HepG2 (cell line): ENCODE measurements around the gene FOXN3. TPM values are rescaled to one million over a fixed set of nuclear protein-coding genes. Genes with fewer than 3 reads are reported as not detected.
A peak's percentile ranks its signal among the peaks of the same experiment; 100 is the strongest.

Experiments
- ATAC-seq: fragments of 200-7000 bp; cut with Tn5 transposase; 3 replicates; pipeline ENCODE4 v1.9.1; 2020; ENCODE audit warnings: mild to moderate bottlenecking, moderate library complexity
- BruUV-seq: library from RNA; stranded (reverse); fragments of 400-500 nt; replicated peaks from 2 replicates; lab custom pipeline; 2021; lab: Mats Ljungman, UMichigan
- CTCF ChIA-PET: fragments of 300-600 bp; formaldehyde crosslinking; extraction: SDS; loops from one replicate; lab custom pipeline; 2021; ENCODE audit warnings: low total read pairs, inconsistent platforms, low intra/inter-chr PET ratio; lab: Yijun Ruan, JAX
- POLR2A ChIA-PET: fragments of 350-600 bp; sonication (Branson Sonifier 250); formaldehyde crosslinking; loops from one replicate; lab custom pipeline; 2020; ENCODE audit warnings: antibody characterized with exemption, inconsistent platforms; lab: Yijun Ruan, JAX
- DNase-seq: peaks from one replicate; pipeline ENCODE4 v3.0.0-alpha.2; 2015; ENCODE audit warnings: low spot score
- FAIRE-seq: peaks from 3 replicates; lab custom pipeline; 2011; peaks lifted over from hg19 to GRCh38; lab: Jason Lieb, UNC
- H2AFZ ChIP-seq: one replicate; pipeline ENCODE4 v1.6.1; 2011; ENCODE audit warnings: low read length, inconsistent platforms
- H3K27ac ChIP-seq: fragments of 300-600 bp; 3 replicates; pipeline ENCODE4 v1.8.0; 2011; ENCODE audit warnings: mixed run types, mild to moderate bottlenecking, mixed read lengths, low read length, inconsistent platforms; ENCODE audit not compliant: insufficient read depth; ENCODE audit errors: extremely low read length
- H3K27me3 ChIP-seq, 2 experiments: fragments of 200-600 bp in 1 of 2; 2 replicates in 1 of 2; 3 replicates in 1 of 2; pipeline versions ENCODE4 v1.6.0 to v1.8.0; 2011; ENCODE audit warnings: low read length in 2 of 2, mild to moderate bottlenecking in 2 of 2, moderate library complexity in 2 of 2, inconsistent platforms in 1 of 2; ENCODE audit not compliant: insufficient read depth in 2 of 2, control insufficient read depth in 1 of 2
- H3K36me3 ChIP-seq, 2 experiments: fragments of 200-600 bp in 1 of 2; replicated peaks in 1 of 2; 2 replicates in 1 of 2; 3 replicates in 1 of 2; pipeline versions ENCODE4 v1.5.1 to v1.8.0; 2011; ENCODE audit warnings: low read length in 2 of 2, inconsistent platforms in 1 of 2; ENCODE audit not compliant: insufficient read depth in 2 of 2, control insufficient read depth in 1 of 2
- H3K4me1 ChIP-seq: 2 replicates; pipeline ENCODE4 v1.5.1; 2012; ENCODE audit warnings: low read length, inconsistent platforms; ENCODE audit not compliant: insufficient read depth
- H3K4me2 ChIP-seq: 2 replicates; pipeline ENCODE4 v1.6.0; 2011; ENCODE audit warnings: low read depth, low read length, inconsistent platforms
- H3K4me3 ChIP-seq, 3 experiments: fragments of 200-600 bp in 1 of 3; sonication (generic), shearing (Covaris generic) in 1 of 3; replicated peaks in 1 of 3; 2 replicates each; pipeline ENCODE4 v1.5.1; 2011 to 2016; ENCODE audit warnings: low read length in 3 of 3, inconsistent platforms in 2 of 3, low read depth in 2 of 3, mild to moderate bottlenecking in 2 of 3, control low read depth in 1 of 3, mixed read lengths in 1 of 3; ENCODE audit not compliant: insufficient read depth in 1 of 3
- H3K79me2 ChIP-seq: one replicate; pipeline ENCODE4 v1.6.1; 2011; ENCODE audit warnings: low read length, inconsistent platforms; ENCODE audit not compliant: insufficient read depth
- H3K9ac ChIP-seq: 2 replicates; pipeline ENCODE4 v1.6.0; 2011; ENCODE audit warnings: mild to moderate bottlenecking, low read depth, low read length, inconsistent platforms; ENCODE audit not compliant: insufficient read depth
- H3K9me3 ChIP-seq: 2 replicates; pipeline ENCODE4 v1.5.1; 2012; ENCODE audit warnings: mild to moderate bottlenecking, low read length
- H4K20me1 ChIP-seq: 2 replicates; pipeline ENCODE4 v1.6.0; 2011; ENCODE audit warnings: inconsistent platforms, mild to moderate bottlenecking, low read length, moderate library complexity; ENCODE audit not compliant: insufficient read depth
- BCL6 ChIP-seq: IDR thresholded peaks from 2 replicates; pipeline ENCODE4 v1.6.1; 2016; ENCODE audit warnings: missing genetic modification reagents, missing compliant biosample characterization
- BRCA1 ChIP-seq: sonication (generic); formaldehyde crosslinking; IDR thresholded peaks from 2 replicates; pipeline ENCODE4 v1.4.0; 2020; ENCODE audit warnings: missing genetic modification reagents
- CREM ChIP-seq, 2 experiments: sonication (generic) in 1 of 2; formaldehyde crosslinking in 1 of 2; IDR thresholded peaks; 2 replicates each; pipeline versions ENCODE4 v1.4.0 to v1.6.1; 2016 to 2020; ENCODE audit warnings: antibody characterized with exemption in 1 of 2, mild to moderate bottlenecking in 1 of 2, missing genetic modification reagents in 1 of 2
- E2F2 ChIP-seq: sonication (generic); formaldehyde crosslinking; IDR thresholded peaks from 2 replicates; pipeline ENCODE4 v1.4.0; 2020; ENCODE audit warnings: missing genetic modification reagents, borderline replicate concordance
- GTF3A ChIP-seq: sonication (generic); formaldehyde crosslinking; conservative IDR thresholded peaks from 2 replicates; pipeline ENCODE4 v1.4.0; 2020; ENCODE audit warnings: mild to moderate bottlenecking, missing genetic modification reagents
- MEIS1 ChIP-seq: sonication (generic); formaldehyde crosslinking; IDR thresholded peaks from 2 replicates; pipeline ENCODE4 v1.9.0; 2021; ENCODE audit warnings: mild to moderate bottlenecking, missing genetic modification reagents, moderate library complexity, borderline replicate concordance
- MTA3 ChIP-seq: sonication (generic); formaldehyde crosslinking; IDR thresholded peaks from 2 replicates; pipeline ENCODE4 v1.4.0; 2020; ENCODE audit warnings: missing genetic modification reagents
- PTBP1 ChIP-seq: fragments of 200-400 bp; formaldehyde crosslinking; IDR thresholded peaks from 2 replicates; pipeline ENCODE4 v1.6.1; 2018; ENCODE audit warnings: low read length, low read depth; ENCODE audit not compliant: poor library complexity, severe bottlenecking
- ZNF577 ChIP-seq: sonication (generic); formaldehyde crosslinking; IDR thresholded peaks from 2 replicates; pipeline ENCODE4 v1.4.0; 2020; ENCODE audit warnings: mild to moderate bottlenecking, low read depth, missing genetic modification reagents, borderline replicate concordance
- ZNF850 ChIP-seq: sonication (generic); formaldehyde crosslinking; conservative IDR thresholded peaks from 2 replicates; pipeline ENCODE4 v1.9.0; 2021; ENCODE audit warnings: mild to moderate bottlenecking, missing genetic modification reagents
- WGBS: methylation state at CpG from one replicate; pipeline ENCODE4 v1.1.6; 2017; ENCODE audit warnings: low lambda C conversion rate; 5-methylcytosine and 5-hydroxymethylcytosine counted together
- in situ Hi-C: cut with HindIII; loops from 2 replicates; pipeline ENCODE4 v1.10.0; 2017; ENCODE audit warnings: low pct_unique_long_range_greater_than_20kb; ENCODE audit not compliant: extremely low pct_ligation_motif_present
- intact Hi-C: fragments of 100-400 bp; cut with micrococcal nuclease; formaldehyde crosslinking; loops from one replicate; pipeline ENCODE4 v1.10.0; 2022; ENCODE audit not compliant: unreplicated experiment
- polyA plus RNA-seq, 8 experiments: library from polyadenylated mRNA; depleted of rRNA in 3 of 8; stranded (reverse) in 7 of 8; unstranded in 1 of 8; fragments of >200 nt; fragmentation: Illumina TruSeq in 4 of 8; extraction: Trizol in 4 of 8; gene quantifications; 2 replicates each; pipeline versions ENCODE4 v1.2.1 to v1.2.3, GENCODE V29; 2011 to 2016; ENCODE audit warnings: low read depth in 4 of 8, missing spikeins in 1 of 8, mixed read lengths in 1 of 8; ENCODE audit not compliant: insufficient read depth in 1 of 8
- total RNA-seq, 5 experiments: library from RNA; depleted of rRNA; stranded (reverse); fragments of >200 nt; fragmentation: Illumina TruSeq; extraction: Trizol; gene quantifications; 2 replicates each; pipeline ENCODE4 v1.2.3, GENCODE V29; 2016; ENCODE audit warnings: low read depth in 1 of 5
- TF ChIP-seq, protein P1 (sequence below): fragments of 450-650 bp; IDR thresholded peaks from 2 replicates; pipeline ENCODE4 v1.6.1; 2017
- TF ChIP-seq, protein P2 (sequence below): sonication (generic); formaldehyde crosslinking; IDR thresholded peaks from 2 replicates; pipeline ENCODE4 v1.4.0; 2020; ENCODE audit warnings: missing genetic modification reagents, borderline replicate concordance
- TF ChIP-seq, protein P3 (sequence below): sonication (generic); formaldehyde crosslinking; IDR thresholded peaks from 2 replicates; pipeline ENCODE4 v1.5.0; 2020; ENCODE audit warnings: missing genetic modification reagents, mild to moderate bottlenecking, borderline replicate concordance

FOXN3 gene
- total and polyA plus RNA-seq, 2 of the 13 experiments (the other 11 are each of a cell fraction or from before 2014, with no cell fraction given), result 32.4 to 70.2 TPM

GRCh38 chr14:89138846-89139245, 278.2 kb downstream of the FOXN3 start (continued):
- TF ChIP-seq, protein P1, sequence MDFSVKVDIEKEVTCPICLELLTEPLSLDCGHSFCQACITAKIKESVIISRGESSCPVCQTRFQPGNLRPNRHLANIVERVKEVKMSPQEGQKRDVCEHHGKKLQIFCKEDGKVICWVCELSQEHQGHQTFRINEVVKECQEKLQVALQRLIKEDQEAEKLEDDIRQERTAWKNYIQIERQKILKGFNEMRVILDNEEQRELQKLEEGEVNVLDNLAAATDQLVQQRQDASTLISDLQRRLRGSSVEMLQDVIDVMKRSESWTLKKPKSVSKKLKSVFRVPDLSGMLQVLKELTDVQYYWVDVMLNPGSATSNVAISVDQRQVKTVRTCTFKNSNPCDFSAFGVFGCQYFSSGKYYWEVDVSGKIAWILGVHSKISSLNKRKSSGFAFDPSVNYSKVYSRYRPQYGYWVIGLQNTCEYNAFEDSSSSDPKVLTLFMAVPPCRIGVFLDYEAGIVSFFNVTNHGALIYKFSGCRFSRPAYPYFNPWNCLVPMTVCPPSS, result no peak
- TF ChIP-seq MEIS1 (CRISPR knock-in tag) (no peak), ZNF850 (CRISPR knock-in tag) (no peak), E2F2 (CRISPR knock-in tag) (no peak), GTF3A (no peak)
- TF ChIP-seq, all 625 proteins: peak for 0

DNA sequence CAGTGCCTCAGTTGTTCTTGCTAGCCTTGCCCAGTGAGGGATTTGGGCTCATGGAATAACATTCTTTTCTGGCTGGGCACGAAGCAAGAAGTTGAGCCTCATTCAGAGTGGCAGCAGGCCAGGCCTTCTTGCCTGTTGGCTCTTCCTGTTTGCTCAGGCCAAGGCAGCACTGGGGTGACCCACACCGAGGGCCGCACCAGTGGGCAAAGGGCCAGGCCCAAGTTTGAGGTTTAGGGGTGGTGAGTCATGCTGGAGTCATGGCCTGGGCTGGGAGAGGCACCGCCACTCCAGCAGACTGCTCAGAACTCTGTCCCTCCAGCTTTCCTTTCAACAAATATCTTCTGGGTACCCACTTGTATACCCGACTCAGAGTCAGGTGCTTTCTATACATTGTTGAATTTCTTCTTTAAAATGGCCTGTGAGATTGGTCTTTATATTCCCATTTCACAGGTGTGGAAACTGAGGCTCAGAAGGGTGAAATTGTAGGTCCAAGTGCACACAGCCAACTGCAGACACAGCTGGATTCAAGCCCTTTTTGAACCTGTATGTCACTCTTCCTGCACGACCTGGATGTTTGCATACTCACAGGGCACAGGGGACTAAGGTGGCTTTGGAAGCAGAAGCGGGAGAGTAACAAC, 279.4 kb downstream of the FOXN3 start:
- intact Hi-C loops, result loop anchor here (2.0 kb wide), 1 partner anchor 97 kb away; no protein-coding TSS in a partner anchor
- TF ChIP-seq CREM (IDR thresholded peaks at IDR 0.05) (no peak), CREM (CRISPR knock-in tag; IDR thresholded peaks at IDR 0.05) (no peak), ZNF577 (no peak), PTBP1 (no peak), MTA3 (CRISPR knock-in tag) (no peak), BRCA1 (CRISPR knock-in tag) (no peak), BCL6 (CRISPR knock-in tag) (no peak)
- TF ChIP-seq, protein P2, sequence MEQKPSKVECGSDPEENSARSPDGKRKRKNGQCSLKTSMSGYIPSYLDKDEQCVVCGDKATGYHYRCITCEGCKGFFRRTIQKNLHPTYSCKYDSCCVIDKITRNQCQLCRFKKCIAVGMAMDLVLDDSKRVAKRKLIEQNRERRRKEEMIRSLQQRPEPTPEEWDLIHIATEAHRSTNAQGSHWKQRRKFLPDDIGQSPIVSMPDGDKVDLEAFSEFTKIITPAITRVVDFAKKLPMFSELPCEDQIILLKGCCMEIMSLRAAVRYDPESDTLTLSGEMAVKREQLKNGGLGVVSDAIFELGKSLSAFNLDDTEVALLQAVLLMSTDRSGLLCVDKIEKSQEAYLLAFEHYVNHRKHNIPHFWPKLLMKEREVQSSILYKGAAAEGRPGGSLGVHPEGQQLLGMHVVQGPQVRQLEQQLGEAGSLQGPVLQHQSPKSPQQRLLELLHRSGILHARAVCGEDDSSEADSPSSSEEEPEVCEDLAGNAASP (CRISPR knock-in tag), result no peak
- TF ChIP-seq, protein P3, sequence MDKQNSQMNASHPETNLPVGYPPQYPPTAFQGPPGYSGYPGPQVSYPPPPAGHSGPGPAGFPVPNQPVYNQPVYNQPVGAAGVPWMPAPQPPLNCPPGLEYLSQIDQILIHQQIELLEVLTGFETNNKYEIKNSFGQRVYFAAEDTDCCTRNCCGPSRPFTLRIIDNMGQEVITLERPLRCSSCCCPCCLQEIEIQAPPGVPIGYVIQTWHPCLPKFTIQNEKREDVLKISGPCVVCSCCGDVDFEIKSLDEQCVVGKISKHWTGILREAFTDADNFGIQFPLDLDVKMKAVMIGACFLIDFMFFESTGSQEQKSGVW, result no peak

More for the DNA sequence above, 279.4 kb downstream of the FOXN3 start:
- H3K36me3 ChIP-seq, result no peaks in the 10 kb centered on the region
- peaks cover 40% of the 10 kb centered on the region for H3K4me1 ChIP-seq
- peak; percentile 47 for ATAC-seq
- POLR2A ChIA-PET, result no interaction called here
- H4K20me1 ChIP-seq, result no peaks in the 10 kb centered on the region
- H3K79me2 ChIP-seq, result no peaks in the 10 kb centered on the region
- FAIRE-seq, result no peak
- BruUV-seq, result no TSS peak
- peak; percentile 45 for DNase-seq
- no peak overlapping the region for H3K4me3 ChIP-seq
- H2AFZ ChIP-seq, result no peak overlapping the region
- CTCF ChIA-PET, result no interaction called here
- H3K9me3 ChIP-seq, result peaks cover 9% of the 10 kb centered on the region
- H3K9ac ChIP-seq, result no peak overlapping the region
- peak overlapping the region; percentile 49 for H3K4me2 ChIP-seq
- in situ Hi-C loops, result no loop called here
- H3K27me3 ChIP-seq, result peaks cover 0 to 1% of the 10 kb centered on the region in 2 experiments; a peak in 3 of 5 replicates
- 2% methylated on average over 7 of the region's 7 CpGs for WGBS
- H3K27ac ChIP-seq, result no peak overlapping the region
